GM12891 (cell line): ENCODE measurements around the gene GBA3.

ENCODE experiments used
- DNase-seq: peaks from one replicate; pipeline ENCODE4 v3.0.0; 2011; ENCODE audit warnings: low spot score; ENCODE audit not compliant: insufficient read length
- FAIRE-seq: peaks from 2 replicates; lab custom pipeline; 2011; peaks lifted over from hg19 to GRCh38; lab: Jason Lieb, UNC
- PAX5 ChIP-seq: IDR thresholded peaks from 2 replicates; pipeline ENCODE4 v1.6.1; 2011; ENCODE audit warnings: low read length, moderate library complexity, mild to moderate bottlenecking; ENCODE audit not compliant: insufficient read depth, severe bottlenecking
- POLR2A ChIP-seq: IDR thresholded peaks from 2 replicates; pipeline ENCODE4 v1.6.1; 2011; ENCODE audit warnings: low read depth, low read length, control low read depth
- POLR2AphosphoS5 ChIP-seq: IDR thresholded peaks from 2 replicates; pipeline ENCODE4 v1.6.1; 2011; ENCODE audit warnings: low read depth, low read length, control low read depth
- POU2F2 ChIP-seq: IDR thresholded peaks from 2 replicates; pipeline ENCODE4 v1.6.1; 2011; ENCODE audit warnings: low read depth, mild to moderate bottlenecking, control low read depth, low read length, moderate library complexity
- SPI1 ChIP-seq: IDR thresholded peaks from 2 replicates; pipeline ENCODE4 v1.6.1; 2011; ENCODE audit warnings: low read depth, low read length, control low read depth
- TAF1 ChIP-seq: IDR thresholded peaks from 2 replicates; pipeline ENCODE4 v1.6.1; 2011; ENCODE audit warnings: low read depth, low read length, control low read depth

The GBA3 gene

GRCh38 chr4:22668702-22669101, 24.0 kb upstream of the GBA3 start:
- FAIRE-seq (no peak), DNase-seq (no peak)
- TF ChIP-seq PAX5: no peak
- TF ChIP-seq TAF1: no peak
- TF ChIP-seq SPI1: no peak

- TF ChIP-seq POLR2A: no peak
- TF ChIP-seq PAX5: no peak
- no peak for TF ChIP-seq TAF1
- TF ChIP-seq POLR2AphosphoS5: no peak
- no peak for TF ChIP-seq SPI1
- no peak for TF ChIP-seq POU2F2
Observed at GRCh38 chr4:22670956-22671355, 21.8 kb upstream of the GBA3 start.

GRCh38 chr4:22672519-22672918, 20.2 kb upstream of the GBA3 start:
- FAIRE-seq (no peak), DNase-seq (no peak)
- TF ChIP-seq PAX5: no peak
- no peak for TF ChIP-seq POLR2AphosphoS5

More at GRCh38 chr4:22670956-22671355, 21.8 kb upstream of the GBA3 start:
- FAIRE-seq (no peak), DNase-seq (no peak)

- DNase-seq: no peak
- no peak for TF ChIP-seq POU2F2
- TF ChIP-seq POLR2AphosphoS5: no peak
- TF ChIP-seq SPI1: no peak
- TF ChIP-seq PAX5: no peak
- no peak for TF ChIP-seq TAF1
- no peak for TF ChIP-seq POLR2A
- no peak for FAIRE-seq
Observed at GRCh38 chr4:22672944-22673343, 19.8 kb upstream of the GBA3 start.

- FAIRE-seq: no peak
- no peak for DNase-seq
- TF ChIP-seq POLR2AphosphoS5 (no peak), TAF1 (no peak), POU2F2 (no peak), SPI1 (no peak), POLR2A (no peak), PAX5 (no peak)
Observed at GRCh38 chr4:22674700-22675099, 18.0 kb upstream of the GBA3 start.

- FAIRE-seq (no peak), DNase-seq (no peak)
- TF ChIP-seq TAF1: no peak
- no peak for TF ChIP-seq SPI1
- no peak for TF ChIP-seq POLR2AphosphoS5
- TF ChIP-seq POU2F2: no peak
- TF ChIP-seq POLR2A: no peak
Observed at GRCh38 chr4:22676063-22676462, 16.7 kb upstream of the GBA3 start.

GRCh38 chr4:22677780-22678179, 15.0 kb upstream of the GBA3 start:
- no peak for FAIRE-seq
- DNase-seq: no peak
- no peak for TF ChIP-seq POLR2AphosphoS5
- TF ChIP-seq POU2F2: no peak

GRCh38 chr4:22678940-22679854, 13.5 kb upstream of the GBA3 start:
- DNase-seq (no peak), FAIRE-seq (no peak)
- no peak for TF ChIP-seq POLR2AphosphoS5
- TF ChIP-seq TAF1: no peak
- no peak for TF ChIP-seq POU2F2
- TF ChIP-seq PAX5: no peak
- no peak for TF ChIP-seq POLR2A
- no peak for TF ChIP-seq SPI1

GRCh38 chr4:22680065-22680642, 12.6 kb upstream of the GBA3 start:
- FAIRE-seq: no peak
- no peak for TF ChIP-seq POU2F2
- no peak for TF ChIP-seq POLR2AphosphoS5
- no peak for DNase-seq

- no peak for FAIRE-seq
- no peak for DNase-seq
- TF ChIP-seq POLR2AphosphoS5: no peak
- no peak for TF ChIP-seq PAX5
- TF ChIP-seq POU2F2: no peak
- no peak for TF ChIP-seq TAF1
- no peak for TF ChIP-seq POLR2A
- TF ChIP-seq SPI1: no peak
Observed at GRCh38 chr4:22683726-22684125, 9.0 kb upstream of the GBA3 start.
